B cell (primary cell): Measurements from ENCODE around the gene MID1IP1. TPM values are rescaled to one million over a fixed set of nuclear protein-coding genes. Genes with fewer than 3 reads are reported as not detected.
A peak's percentile ranks its signal among the peaks of the same experiment; 100 is the strongest.

ENCODE experiments used
- ATAC-seq: fragments of 200-7000 bp; cut with Tn5 transposase; one replicate; pipeline ENCODE4 v1.10.0; 2021; ENCODE audit warnings: low read depth, mild to moderate bottlenecking, moderate number of reproducible peaks, moderate library complexity
- CTCF ChIA-PET: fragments of 350-600 bp; sonication (Branson Sonifier 250); formaldehyde crosslinking; loops from one replicate; lab custom pipeline; 2021; ENCODE audit warnings: antibody characterized with exemption, inconsistent platforms; lab: Charles Lee
- POLR2A ChIA-PET: fragments of 350-600 bp; sonication (Branson Sonifier 250); formaldehyde crosslinking; loops from one replicate; lab custom pipeline; 2021; ENCODE audit warnings: antibody characterized with exemption; lab: Charles Lee
- DNase-seq: peaks from one replicate; pipeline ENCODE4 v3.0.0; 2013
- H2AFZ ChIP-seq: 2 replicates; pipeline ENCODE4 v1.6.1; 2012; ENCODE audit warnings: mild to moderate bottlenecking, low read depth, low read length; ENCODE audit not compliant: insufficient read depth, poor library complexity, severe bottlenecking
- H3K27ac ChIP-seq, 2 donors: 1 replicate in 1 of 2; 2 replicates in 1 of 2; pipeline ENCODE4 v1.5.1; 2012 to 2013; ENCODE audit warnings: low read length in 2 of 2, mild to moderate bottlenecking in 2 of 2, moderate library complexity in 1 of 2
- H3K27me3 ChIP-seq, 4 experiments: fragments of 200-600 bp in 1 of 4; sonication (generic) in 1 of 4; replicated peaks in 1 of 4; 1 replicate in 2 of 4; 2 replicates in 2 of 4; pipeline versions ENCODE4 v1.6.1 to v1.7.0; 2013 to 2016; ENCODE audit warnings: low read length in 3 of 4, mild to moderate bottlenecking in 2 of 4, mixed read lengths in 1 of 4, moderate library complexity in 1 of 4; ENCODE audit not compliant: insufficient read depth in 4 of 4, control insufficient read depth in 3 of 4; ENCODE audit errors: control extremely low read depth in 1 of 4
- H3K36me3 ChIP-seq, 2 experiments: replicated peaks in 1 of 2; 1 replicate in 1 of 2; 2 replicates in 1 of 2; pipeline versions ENCODE4 v1.6.1 to v1.7.1; 2013; ENCODE audit warnings: low read length in 1 of 2; ENCODE audit not compliant: insufficient read depth in 2 of 2, control insufficient read depth in 1 of 2; ENCODE audit errors: control extremely low read depth in 1 of 2, extremely low read depth in 1 of 2
- H3K4me1 ChIP-seq, 2 donors: fragments of 200-600 bp in 1 of 2; sonication (generic) in 1 of 2; 1 replicate in 1 of 2; 2 replicates in 1 of 2; pipeline versions ENCODE4 v1.5.1 to v1.6.1; 2013 to 2017; ENCODE audit warnings: low read length in 2 of 2; ENCODE audit not compliant: control insufficient read depth in 2 of 2, insufficient read depth in 2 of 2
- H3K4me2 ChIP-seq: replicated peaks from 2 replicates; pipeline ENCODE3; 2012; ENCODE audit warnings: mild to moderate bottlenecking, low read depth, low read length; ENCODE audit not compliant: poor library complexity, severe bottlenecking
- H3K4me3 ChIP-seq, 5 experiments: fragments of 200-600 bp in 1 of 5; sonication (generic) in 1 of 5; 1 replicate in 3 of 5; 2 replicates in 2 of 5; pipeline versions ENCODE4 v1.5.1 to v1.7.0; 2011 to 2016; ENCODE audit warnings: low read length in 4 of 5, mild to moderate bottlenecking in 4 of 5, low read depth in 2 of 5, control low read depth in 1 of 5, moderate library complexity in 1 of 5; ENCODE audit not compliant: insufficient read depth in 1 of 5; ENCODE audit errors: control extremely low read depth in 1 of 5, extremely low read depth in 1 of 5
- H3K79me2 ChIP-seq: fragments of 200-600 bp; sonication (generic); one replicate; pipeline ENCODE4 v1.6.0; 2016; ENCODE audit warnings: low read length; ENCODE audit not compliant: control insufficient read depth, insufficient read depth
- H3K9ac ChIP-seq: fragments of 200-600 bp; sonication (generic); 2 replicates; pipeline ENCODE4 v1.6.1; 2017; ENCODE audit warnings: mild to moderate bottlenecking, low read length, moderate library complexity
- H3K9me3 ChIP-seq, 3 donors: one replicate each; pipeline versions ENCODE4 v1.6.1 to v1.7.1; 2013; ENCODE audit warnings: low read length in 2 of 3; ENCODE audit not compliant: control insufficient read depth in 2 of 3, insufficient read depth in 1 of 3; ENCODE audit errors: control extremely low read depth in 1 of 3
- H4K20me1 ChIP-seq: 2 replicates; pipeline ENCODE4 v1.6.0; 2012; ENCODE audit warnings: mild to moderate bottlenecking, low read length; ENCODE audit not compliant: insufficient read depth, control insufficient read depth, poor library complexity, severe bottlenecking
- H3K27ac Mint-ChIP-seq: one replicate; pipeline ENCODE4 v1.8.0; 2021; ENCODE audit warnings: mixed read lengths
- H3K27me3 Mint-ChIP-seq: one replicate; pipeline ENCODE4 v1.8.0; 2021; ENCODE audit warnings: mixed read lengths
- H3K4me1 Mint-ChIP-seq: one replicate; pipeline ENCODE4 v1.8.0; 2021; ENCODE audit warnings: mixed read lengths
- H3K4me3 Mint-ChIP-seq: one replicate; pipeline ENCODE4 v1.8.0; 2021; ENCODE audit warnings: mixed read lengths
- H3K9me3 Mint-ChIP-seq: one replicate; pipeline ENCODE4 v1.8.0; 2022; ENCODE audit warnings: mixed read lengths; ENCODE audit not compliant: insufficient read depth
- EZH2 ChIP-seq: IDR thresholded peaks from 2 replicates; pipeline ENCODE4 v1.6.1; 2012; ENCODE audit warnings: borderline replicate concordance, low read depth, mild to moderate bottlenecking, moderate library complexity, low read length; ENCODE audit not compliant: insufficient read depth, poor library complexity, severe bottlenecking
- WGBS: methylation state at CpG from one replicate; pipeline ENCODE4 v1.1.5; 2013; ENCODE audit warnings: missing lambda C conversion rate; ENCODE audit not compliant: insufficient coverage; 5-methylcytosine and 5-hydroxymethylcytosine counted together
- intact Hi-C: fragments of 100-400 bp; cut with micrococcal nuclease; formaldehyde crosslinking; loops from one replicate; pipeline ENCODE4 v1.10.0; 2022
- polyA plus RNA-seq: library from polyadenylated mRNA; depleted of rRNA; stranded (reverse); fragments of >200 nt; gene quantifications from 2 replicates; pipeline ENCODE4 v1.2.3, GENCODE V29; 2012
- total RNA-seq, 2 donors: library from RNA; stranded (reverse); fragments of 120-200 nt in 1 of 2; gene quantifications; 1 replicate in 1 of 2; 2 replicates in 1 of 2; pipeline versions ENCODE4 v1.2.3 to v1.2.4, GENCODE V29; 2013 to 2022
- TF ChIP-seq, protein P1 (sequence below): fragments of 200-600 bp; IDR thresholded peaks from one replicate; pipeline ENCODE4 v1.8.0; 2022; ENCODE audit warnings: antibody characterized with exemption, mild to moderate bottlenecking

Gene MID1IP1
- total and polyA plus RNA-seq, 2 donors (not counting 1 experiment from before 2014, with no cell fraction given): 28.2 to 46.2 TPM

DNA sequence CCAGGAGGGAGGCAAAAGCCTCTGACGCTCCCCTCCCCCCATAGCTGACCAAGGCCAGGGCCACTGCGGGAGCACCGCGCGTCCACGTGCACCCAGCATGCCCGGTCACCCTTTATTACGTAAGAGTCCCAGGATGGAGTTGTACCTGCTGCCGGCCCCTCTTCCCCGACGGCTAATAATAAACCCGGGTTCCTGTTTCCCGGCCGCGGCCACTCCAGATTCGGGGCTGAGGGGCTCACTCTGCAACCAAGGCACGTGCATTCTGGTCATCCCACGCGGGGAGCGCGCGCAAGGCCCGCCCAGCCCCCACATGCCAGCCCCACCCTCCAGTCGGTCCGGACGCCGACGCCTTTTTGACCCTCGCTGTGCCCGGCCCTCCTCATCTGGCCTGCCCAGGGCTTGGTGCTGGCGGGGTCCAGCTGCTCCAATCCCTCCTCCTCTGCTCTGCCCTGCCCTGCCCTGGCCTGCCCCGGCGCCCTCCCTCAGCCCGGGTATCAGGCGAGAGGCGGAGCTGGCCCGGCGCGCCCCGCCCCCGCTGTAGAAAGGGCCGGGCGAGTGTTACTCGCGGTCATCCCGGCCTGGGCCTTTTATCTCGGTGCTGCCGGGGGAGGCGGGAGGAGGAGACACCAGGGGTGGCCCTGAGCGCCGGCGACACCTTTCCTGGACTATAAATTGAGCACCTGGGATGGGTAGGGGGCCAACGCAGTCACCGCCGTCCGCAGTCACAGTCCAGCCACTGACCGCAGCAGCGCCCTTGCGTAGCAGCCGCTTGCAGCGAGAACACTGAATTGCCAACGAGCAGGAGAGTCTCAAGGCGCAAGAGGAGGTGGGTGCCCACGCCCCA, 2.6 kb downstream of the MID1IP1 start:
- Histone ChIP-seq H3K4me3 (peak overlapping the region; percentile 41 to 69 (median 64)), H3K9ac (peak overlapping the region; percentile 66), H3K79me2 (peaks cover 15% of the 10 kb centered on the region), H2AFZ (peak overlapping the region; percentile 75), H3K4me2 (peak overlapping the region; percentile 78), H3K4me1 (peaks cover 14 to 32% of the 10 kb centered on the region in 2 donors), H3K9me3 (no peaks in the 10 kb centered on the region), H4K20me1 (no peaks in the 10 kb centered on the region), H3K27ac (peak overlapping the region; percentile 78 to 82), H3K36me3 (no peaks in the 10 kb centered on the region), H3K27me3 (peaks cover 0 to 2% (median 0%) of the 10 kb centered on the region in 4 experiments)
- intact Hi-C loops: loop anchor here (2.0 to 10.0 kb wide), 3 partner anchors 77 to 1371 kb away; no protein-coding TSS in a partner anchor
- CTCF ChIA-PET: interaction anchor here (1.0 to 2.0 kb wide), 3 partner anchors 75 to 348 kb away, joined by 4 to 7 read pairs (median 4); no protein-coding TSS in a partner anchor
- TF ChIP-seq EZH2: no peak
- TF ChIP-seq, protein P1, sequence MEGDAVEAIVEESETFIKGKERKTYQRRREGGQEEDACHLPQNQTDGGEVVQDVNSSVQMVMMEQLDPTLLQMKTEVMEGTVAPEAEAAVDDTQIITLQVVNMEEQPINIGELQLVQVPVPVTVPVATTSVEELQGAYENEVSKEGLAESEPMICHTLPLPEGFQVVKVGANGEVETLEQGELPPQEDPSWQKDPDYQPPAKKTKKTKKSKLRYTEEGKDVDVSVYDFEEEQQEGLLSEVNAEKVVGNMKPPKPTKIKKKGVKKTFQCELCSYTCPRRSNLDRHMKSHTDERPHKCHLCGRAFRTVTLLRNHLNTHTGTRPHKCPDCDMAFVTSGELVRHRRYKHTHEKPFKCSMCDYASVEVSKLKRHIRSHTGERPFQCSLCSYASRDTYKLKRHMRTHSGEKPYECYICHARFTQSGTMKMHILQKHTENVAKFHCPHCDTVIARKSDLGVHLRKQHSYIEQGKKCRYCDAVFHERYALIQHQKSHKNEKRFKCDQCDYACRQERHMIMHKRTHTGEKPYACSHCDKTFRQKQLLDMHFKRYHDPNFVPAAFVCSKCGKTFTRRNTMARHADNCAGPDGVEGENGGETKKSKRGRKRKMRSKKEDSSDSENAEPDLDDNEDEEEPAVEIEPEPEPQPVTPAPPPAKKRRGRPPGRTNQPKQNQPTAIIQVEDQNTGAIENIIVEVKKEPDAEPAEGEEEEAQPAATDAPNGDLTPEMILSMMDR: no peak
- peak; percentile 68 for ATAC-seq
- Mint-ChIP-seq H3K27me3 (peaks cover 3% of the 10 kb centered on the region), H3K27ac (peak overlapping the region; percentile 88), H3K4me3 (peak overlapping the region; percentile 91), H3K4me1 (peaks cover 35% of the 10 kb centered on the region), H3K9me3 (no peaks in the 10 kb centered on the region)
- DNase-seq: peak; percentile 56
- under 1% methylated on average over 51 of the region's 64 CpGs for WGBS
- POLR2A ChIA-PET: interaction anchor here (4.2 kb wide), 1 partner anchor 76 kb away, joined by 41 read pairs; no protein-coding TSS in a partner anchor

DNA sequence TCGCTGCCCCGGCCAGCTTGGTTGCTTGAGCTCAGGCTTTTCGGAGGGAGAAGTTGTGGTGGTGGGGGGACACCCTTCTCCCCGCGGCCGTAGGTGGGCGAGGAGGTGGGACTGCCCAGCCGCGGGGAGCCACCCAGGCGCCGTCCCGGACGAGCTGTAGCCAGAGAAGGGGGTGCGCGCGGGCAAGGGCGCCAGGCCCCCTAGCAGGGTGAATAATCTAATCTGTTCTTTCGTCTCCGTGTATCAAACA, 3.1 kb downstream of the MID1IP1 start:
- no peaks in the 10 kb centered on the region for H3K27me3 ChIP-seq
- Mint-ChIP-seq H3K9me3 (no peaks in the 10 kb centered on the region), H3K27me3 (peaks cover 3% of the 10 kb centered on the region), H3K4me3 (peak overlapping the region; percentile 91), H3K27ac (peak overlapping the region; percentile 88), H3K4me1 (peaks cover 37% of the 10 kb centered on the region)
- peak overlapping the region; percentile 66 for H3K9ac ChIP-seq
- H3K4me3 ChIP-seq: peak overlapping the region; percentile 41 to 69 (median 64)
- H2AFZ ChIP-seq: peak overlapping the region; percentile 75
- H3K36me3 ChIP-seq: no peaks in the 10 kb centered on the region
- H3K27ac ChIP-seq: peak overlapping the region; percentile 78 to 82
- no peaks in the 10 kb centered on the region for H4K20me1 ChIP-seq
- DNase-seq (peak; percentile 44), ATAC-seq (no peak)
- intact Hi-C loops: loop anchor here (2.0 to 10.0 kb wide), 3 partner anchors 76 to 1370 kb away; no protein-coding TSS in a partner anchor
- no peak for TF ChIP-seq EZH2
- TF ChIP-seq, protein P1: no peak
- 0% methylated on average over 2 of the region's 19 CpGs for WGBS
- H3K79me2 ChIP-seq: peaks cover 15% of the 10 kb centered on the region
- ChIA-PET POLR2A (interaction anchor here (4.2 kb wide), 1 partner anchor 76 kb away, joined by 41 read pairs; no protein-coding TSS in a partner anchor), CTCF (interaction anchor here (1.0 to 2.0 kb wide), 2 partner anchors 75 to 345 kb away, joined by 4 to 7 read pairs; no protein-coding TSS in a partner anchor)
- no peaks in the 10 kb centered on the region for H3K9me3 ChIP-seq
- H3K4me2 ChIP-seq: peak overlapping the region; percentile 78
- peaks cover 16 to 32% of the 10 kb centered on the region in 2 donors for H3K4me1 ChIP-seq
